Stomach (tissue), 4 donors: ENCODE data around the gene NEK10.

Experiments
- CTCF ChIP-seq, 7 experiments: fragments of 450-650 bp in 4 of 7; fragments of 200-600 bp in 3 of 7; sonication (generic) in 3 of 7; IDR thresholded peaks; one replicate each; pipeline ENCODE4 v1.5.1; 2016 to 2019; ENCODE audit warnings: antibody characterized with exemption in 7 of 7, control low read depth in 2 of 7, mild to moderate bottlenecking in 1 of 7
- EP300 ChIP-seq: sonication (generic); formaldehyde crosslinking; IDR thresholded peaks from one replicate; pipeline ENCODE4 v1.6.1; 2017; ENCODE audit warnings: antibody characterized with exemption

DNA sequence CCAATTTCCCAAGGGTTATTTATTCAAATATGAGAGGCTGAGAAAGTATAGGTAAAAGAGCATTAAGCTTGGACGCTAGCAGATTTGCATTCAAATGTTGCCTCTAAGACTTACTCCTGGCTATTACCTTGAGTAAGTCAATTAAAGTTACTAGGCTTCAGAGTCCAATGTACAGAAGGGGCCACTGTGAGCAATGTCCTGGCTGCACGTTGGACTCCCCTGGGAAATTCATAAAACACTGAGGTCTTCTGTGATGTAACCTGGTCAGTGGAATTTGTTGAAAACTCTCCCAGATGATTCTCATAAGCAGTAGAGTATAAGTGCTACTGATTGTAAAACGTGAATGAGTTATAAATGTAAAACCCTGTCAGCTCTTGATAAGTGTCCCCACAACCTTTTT lies 295.3 kb downstream of the NEK10 start:
- TF ChIP-seq CTCF (IDR thresholded peaks at IDR 0.05) (no peak), EP300 (no peak)
